Hepatocyte (in vitro differentiated cells): ENCODE data around the gene SIDT2. TPM values are rescaled to one million over a fixed set of nuclear protein-coding genes. Genes with fewer than 3 reads are reported as not detected.
A peak's percentile ranks its signal among the peaks of the same experiment; 100 is the strongest.

Experiments used
- DNase-seq: peaks from one replicate; pipeline ENCODE4 v3.0.0-alpha.2; 2016; ENCODE audit warnings: low spot score
- H2AFZ ChIP-seq: fragments of 200-600 bp; sonication (generic); 2 replicates; pipeline ENCODE4 v1.6.0; 2016; ENCODE audit warnings: antibody characterized with exemption, mild to moderate bottlenecking
- H3K27ac ChIP-seq: fragments of 200-600 bp; sonication (generic); 2 replicates; pipeline ENCODE4 v1.5.1; 2016; ENCODE audit warnings: mild to moderate bottlenecking
- H3K27me3 ChIP-seq: fragments of 200-600 bp; sonication (generic); 2 replicates; pipeline ENCODE4 v1.6.1; 2016
- H3K36me3 ChIP-seq: fragments of 200-600 bp; sonication (generic); replicated peaks from 2 replicates; pipeline ENCODE4 v1.5.1; 2016; ENCODE audit warnings: low read depth; ENCODE audit not compliant: insufficient read depth
- H3K4me1 ChIP-seq: fragments of 200-600 bp; sonication (generic); 2 replicates; pipeline ENCODE4 v1.5.1; 2016; ENCODE audit warnings: mild to moderate bottlenecking, moderate library complexity; ENCODE audit not compliant: insufficient read depth
- H3K4me2 ChIP-seq: fragments of 200-600 bp; sonication (generic); 2 replicates; pipeline ENCODE4 v1.6.0; 2016
- H3K4me3 ChIP-seq: fragments of 200-600 bp; sonication (generic); 2 replicates; pipeline ENCODE4 v1.5.1; 2016; ENCODE audit warnings: mild to moderate bottlenecking
- H3K79me2 ChIP-seq: fragments of 200-600 bp; sonication (generic); 2 replicates; pipeline ENCODE4 v1.6.0; 2017; ENCODE audit warnings: mild to moderate bottlenecking
- H3K9me2 ChIP-seq: fragments of 200-600 bp; sonication (generic); replicated peaks from 2 replicates; pipeline ENCODE4 v1.6.0; 2017; ENCODE audit warnings: mild to moderate bottlenecking; ENCODE audit not compliant: insufficient read depth
- H3K9me3 ChIP-seq: fragments of 200-600 bp; sonication (generic); 2 replicates; pipeline ENCODE4 v1.5.1; 2016; ENCODE audit warnings: low read depth, mild to moderate bottlenecking
- H4K20me1 ChIP-seq: fragments of 200-600 bp; sonication (generic); 2 replicates; pipeline ENCODE4 v1.6.0; 2016; ENCODE audit warnings: mild to moderate bottlenecking; ENCODE audit not compliant: insufficient read depth, poor library complexity, severe bottlenecking
- CTCF ChIP-seq: fragments of 200-600 bp; sonication (generic); IDR thresholded peaks from 2 replicates; pipeline ENCODE4 v1.5.1; 2016; ENCODE audit warnings: antibody characterized with exemption, mild to moderate bottlenecking; ENCODE audit not compliant: poor library complexity
- EZH2 ChIP-seq: fragments of 200-600 bp; sonication (generic); IDR thresholded peaks from 2 replicates; pipeline ENCODE4 v1.6.1; 2016; ENCODE audit warnings: antibody characterized with exemption, mild to moderate bottlenecking, borderline replicate concordance
- EZH2phosphoT487 ChIP-seq: fragments of 200-600 bp; sonication (generic); IDR thresholded peaks from one replicate; pipeline ENCODE4 v1.6.1; 2018; ENCODE audit warnings: antibody characterized with exemption, mild to moderate bottlenecking, low read depth, moderate library complexity; ENCODE audit not compliant: unreplicated experiment, severe bottlenecking
- WGBS: methylation state at CpG from one replicate; pipeline ENCODE4 v1.1.6; 2016; ENCODE audit warnings: low lambda C conversion rate; ENCODE audit errors: missing lambda C conversion rate; 5-methylcytosine and 5-hydroxymethylcytosine counted together
- polyA plus RNA-seq: library from polyadenylated mRNA; unstranded; fragments of >200 nt; fragmentation: Nextera tagmentation; extraction: Ambion mirVana; gene quantifications from 2 replicates; pipeline ENCODE4 v1.2.1, GENCODE V29; 2016
- total RNA-seq: library from RNA; depleted of rRNA; stranded (reverse); fragments of >200 nt; gene quantifications from 2 replicates; pipeline ENCODE4 v1.2.3, GENCODE V29; 2014

The SIDT2 gene
- total and polyA plus RNA-seq, 2 experiments from 2014 or later: 16.7 to 27.1 TPM

GRCh38 chr11:117217141-117218084, 38.9 kb downstream of the SIDT2 start:
- Histone ChIP-seq H2AFZ (no peak overlapping the region), H4K20me1 (no peaks in the 10 kb centered on the region), H3K27me3 (no peaks in the 10 kb centered on the region), H3K4me1 (peaks cover 24% of the 10 kb centered on the region), H3K9me2 (no peaks in the 10 kb centered on the region), H3K79me2 (no peaks in the 10 kb centered on the region), H3K9me3 (no peaks in the 10 kb centered on the region), H3K4me2 (no peak overlapping the region), H3K27ac (peak overlapping the region; percentile 17), H3K36me3 (no peaks in the 10 kb centered on the region), H3K4me3 (no peak overlapping the region)
- no peak for TF ChIP-seq EZH2
- no peak for TF ChIP-seq CTCF
- TF ChIP-seq EZH2phosphoT487: no peak
- DNase-seq: no peak
- WGBS: 73% methylated on average over 11 of the region's 11 CpGs

GRCh38 chr11:117218133-117218915, 39.8 kb downstream of the SIDT2 start:
- no peaks in the 10 kb centered on the region for H3K79me2 ChIP-seq
- H3K4me3 ChIP-seq: no peak overlapping the region
- no peak overlapping the region for H2AFZ ChIP-seq
- no peaks in the 10 kb centered on the region for H3K9me2 ChIP-seq
- no peaks in the 10 kb centered on the region for H3K36me3 ChIP-seq
- 83% methylated on average over 15 of the region's 15 CpGs for WGBS
- TF ChIP-seq EZH2phosphoT487 (no peak), CTCF (no peak), EZH2 (no peak)
- H3K4me1 ChIP-seq: peaks cover 24% of the 10 kb centered on the region
- H3K4me2 ChIP-seq: no peak overlapping the region
- DNase-seq: peak; percentile 0
- no peaks in the 10 kb centered on the region for H3K9me3 ChIP-seq
- H3K27me3 ChIP-seq: no peaks in the 10 kb centered on the region
- H4K20me1 ChIP-seq: no peaks in the 10 kb centered on the region
- H3K27ac ChIP-seq: peak overlapping the region; percentile 17

GRCh38 chr11:117219001-117219400, 40.5 kb downstream of the SIDT2 start:
- peak; percentile 1 for DNase-seq
- WGBS: 87% methylated on average over 9 of the region's 9 CpGs
- no peaks in the 10 kb centered on the region for H3K9me2 ChIP-seq
- no peak overlapping the region for H3K4me2 ChIP-seq
- no peaks in the 10 kb centered on the region for H3K79me2 ChIP-seq
- no peak for TF ChIP-seq EZH2
- no peak for TF ChIP-seq CTCF
- TF ChIP-seq EZH2phosphoT487: no peak
- peaks cover 24% of the 10 kb centered on the region for H3K4me1 ChIP-seq
- no peaks in the 10 kb centered on the region for H4K20me1 ChIP-seq
- H3K27ac ChIP-seq: no peak overlapping the region
- no peaks in the 10 kb centered on the region for H3K27me3 ChIP-seq
- no peak overlapping the region for H3K4me3 ChIP-seq
- no peak overlapping the region for H2AFZ ChIP-seq
- no peaks in the 10 kb centered on the region for H3K36me3 ChIP-seq
- no peaks in the 10 kb centered on the region for H3K9me3 ChIP-seq
